Ovary (tissue), 9 donors: Measurements from ENCODE around the gene FOXG1. TPM values are rescaled to one million over a fixed set of nuclear protein-coding genes. Genes with fewer than 3 reads are reported as not detected.

ENCODE experiments used
- DNase-seq, 5 donors: peaks; one replicate each; pipeline ENCODE4 v3.0.0-alpha.2; 2019 to 2020
- H3K27ac ChIP-seq, 2 donors: fragments of 200-600 bp; one replicate each; pipeline versions ENCODE4 v1.5.1 to v1.8.0; 2019 to 2022
- H3K27me3 ChIP-seq: fragments of 200-600 bp; one replicate; pipeline ENCODE4 v1.8.0; 2022
- H3K36me3 ChIP-seq: fragments of 200-600 bp; sonication (generic); one replicate; pipeline ENCODE4 v1.5.1; 2019
- H3K4me1 ChIP-seq: one replicate; pipeline ENCODE4 v1.8.1; 2013; ENCODE audit warnings: mild to moderate bottlenecking, moderate library complexity; ENCODE audit not compliant: insufficient read depth
- H3K4me3 ChIP-seq: fragments of 200-600 bp; sonication (generic); one replicate; pipeline ENCODE4 v1.5.1; 2017
- H3K9me3 ChIP-seq, 2 donors: fragments of 200-600 bp in 1 of 2; sonication (generic) in 1 of 2; one replicate each; pipeline versions ENCODE4 v1.5.1 to v1.8.1; 2013 to 2019; ENCODE audit warnings: mild to moderate bottlenecking in 1 of 2, moderate library complexity in 1 of 2
- CTCF ChIP-seq, 3 donors: fragments of 450-650 bp in 2 of 3; fragments of 200-600 bp in 1 of 3; IDR thresholded peaks; one replicate each; pipeline versions ENCODE4 v1.5.1 to v1.8.0; 2016 to 2022; ENCODE audit warnings: antibody characterized with exemption in 3 of 3, mild to moderate bottlenecking in 1 of 3
- EP300 ChIP-seq: sonication (generic); formaldehyde crosslinking; IDR thresholded peaks from one replicate; pipeline ENCODE4 v1.6.1; 2017; ENCODE audit warnings: antibody characterized with exemption
- POLR2A ChIP-seq: fragments of 450-650 bp; IDR thresholded peaks from one replicate; pipeline ENCODE4 v1.6.1; 2017; ENCODE audit warnings: antibody characterized with exemption, mild to moderate bottlenecking, moderate library complexity
- WGBS, 3 donors: extraction: QIAGEN DNeasy Blood & Tissue Kit in 1 of 3; methylation state at CpG; one replicate each; pipeline versions ENCODE4 v1.1.5 to v1.1.7; 2013 to 2017; 5-methylcytosine and 5-hydroxymethylcytosine counted together
- intact Hi-C, 4 donors: fragments of 100-400 bp; cut with DNase I; formaldehyde crosslinking; loops; one replicate each; pipeline versions ENCODE4 v1.11.0 to v1.15.1; 2022 to 2023
- polyA plus RNA-seq, 2 donors: library from polyadenylated mRNA; stranded (reverse); fragments of 200-250 nt in 1 of 2; fragments of 350-450 nt in 1 of 2; fragmentation: Illumina TruSeq in 1 of 2; extraction: RNeasy Lipid Tissue Mini Kit (QIAGEN cat#74804) in 1 of 2; gene quantifications; one replicate each; pipeline ENCODE4 v1.2.3, GENCODE V29; 2013 to 2014
- total RNA-seq, 7 donors: library from RNA; depleted of rRNA in 2 of 7; stranded (reverse); fragments of >200 nt in 2 of 7; fragmentation: NEBNext Ultra II Directional in 3 of 7; extraction: Animal tissue kit (Norgen Biotek cat#: 25700) in 3 of 7; gene quantifications; one replicate each; pipeline versions ENCODE4 v1.1.0 to v1.2.4, GENCODE V29; 2016 to 2023
- donor health status: DM: no; HTN: no; CAD: no; lungs with moderate emphysema.
- donor health status: DM: no; HTN: no; CAD: no.
- donor health status: Bipolar disorder and iron deficiency.
- donor health status: DM: yes; HTN: yes; CAD: no.
- donor health status: DM: no; HTN: no; CAD: no.
- donor health status: DM: yes; HTN: yes; CAD: no.

FOXG1 gene
- total and polyA plus RNA-seq, 9 donors, result 0.10 to 1.8 (median 0.17) TPM; not detected in 1

GRCh38 chr14:28762955-28763326, 3.6 kb upstream of the FOXG1 start:
- WGBS, 3 donors, result 19 to 23% (median 21%) methylated on average over 3 of the region's 3 CpGs
- H3K9me3 ChIP-seq, result peaks cover 0 to 1% of the 10 kb centered on the region in 2 donors
- no peak overlapping the region for H3K27ac ChIP-seq
- TF ChIP-seq EP300, result no peak
- TF ChIP-seq POLR2A, result no peak
- TF ChIP-seq CTCF (IDR thresholded peaks at IDR 0.05), result no peak
- H3K4me1 ChIP-seq, result peaks cover 5% of the 10 kb centered on the region
- intact Hi-C loops, result no loop called here
- H3K27me3 ChIP-seq, result no peaks in the 10 kb centered on the region
- no peak for DNase-seq
- no peaks in the 10 kb centered on the region for H3K36me3 ChIP-seq
- H3K4me3 ChIP-seq, result no peak overlapping the region

- intact Hi-C loops, result no loop called here
- TF ChIP-seq EP300 (no peak), CTCF (IDR thresholded peaks at IDR 0.05) (no peak), POLR2A (no peak)
- Histone ChIP-seq H3K36me3 (no peaks in the 10 kb centered on the region), H3K27ac (no peak overlapping the region), H3K4me1 (peaks cover 5% of the 10 kb centered on the region), H3K9me3 (peaks cover 0 to 8% of the 10 kb centered on the region in 2 donors), H3K27me3 (no peaks in the 10 kb centered on the region), H3K4me3 (no peak overlapping the region)
- WGBS, 3 donors, result 10 to 16% (median 13%) methylated on average over 4 of the region's 4 CpGs
- no peak for DNase-seq
Observed at GRCh38 chr14:28763751-28764256, 2.8 kb upstream of the FOXG1 start.

- no peak for DNase-seq
- Histone ChIP-seq H3K27ac (no peak overlapping the region), H3K36me3 (no peaks in the 10 kb centered on the region), H3K4me3 (no peak overlapping the region), H3K4me1 (peaks cover 5% of the 10 kb centered on the region), H3K9me3 (peaks cover 0 to 8% of the 10 kb centered on the region in 2 donors), H3K27me3 (no peaks in the 10 kb centered on the region)
- TF ChIP-seq EP300, result no peak
- no peak for TF ChIP-seq POLR2A
- TF ChIP-seq CTCF (IDR thresholded peaks at IDR 0.05), result no peak
- 19 to 25% (median 23%) methylated on average over 16 of the region's 16 CpGs for WGBS, 3 donors
- intact Hi-C loops, result no loop called here
Observed at GRCh38 chr14:28764257-28765160, 2.1 kb upstream of the FOXG1 start.

GRCh38 chr14:28765169-28765830, 1.3 kb upstream of the FOXG1 start:
- Histone ChIP-seq H3K4me1 (peaks cover 5% of the 10 kb centered on the region), H3K27ac (peak overlapping the region in 1 of 2 donors; percentile 62), H3K9me3 (peaks cover 0 to 8% of the 10 kb centered on the region in 2 donors), H3K27me3 (no peaks in the 10 kb centered on the region), H3K4me3 (peak overlapping the region; percentile 33), H3K36me3 (no peaks in the 10 kb centered on the region)
- 13 to 18% (median 17%) methylated on average over 27 of the region's 27 CpGs for WGBS, 3 donors
- no peak for DNase-seq
- intact Hi-C loops, result no loop called here
- no peak for TF ChIP-seq EP300
- no peak for TF ChIP-seq CTCF (IDR thresholded peaks at IDR 0.05)
